AG09309 (cell line): ENCODE measurements around the gene SYNCRIP.

ENCODE experiments used
- DNase-seq: peaks from one replicate; pipeline ENCODE4 v3.0.0-alpha.2; 2010; ENCODE audit warnings: low read depth
- H3K4me3 ChIP-seq: 2 replicates; pipeline ENCODE4 v1.5.1; 2011; ENCODE audit warnings: mild to moderate bottlenecking, low read depth, low read length, moderate library complexity; ENCODE audit not compliant: control insufficient read depth
- TF ChIP-seq, protein P1 (sequence below): IDR thresholded peaks from 2 replicates; pipeline ENCODE4 v1.5.1; 2011; ENCODE audit warnings: mild to moderate bottlenecking, low read depth, low read length, inconsistent platforms; ENCODE audit not compliant: insufficient read depth, control insufficient read depth; ENCODE audit errors: missing control alignments

SYNCRIP gene

DNA sequence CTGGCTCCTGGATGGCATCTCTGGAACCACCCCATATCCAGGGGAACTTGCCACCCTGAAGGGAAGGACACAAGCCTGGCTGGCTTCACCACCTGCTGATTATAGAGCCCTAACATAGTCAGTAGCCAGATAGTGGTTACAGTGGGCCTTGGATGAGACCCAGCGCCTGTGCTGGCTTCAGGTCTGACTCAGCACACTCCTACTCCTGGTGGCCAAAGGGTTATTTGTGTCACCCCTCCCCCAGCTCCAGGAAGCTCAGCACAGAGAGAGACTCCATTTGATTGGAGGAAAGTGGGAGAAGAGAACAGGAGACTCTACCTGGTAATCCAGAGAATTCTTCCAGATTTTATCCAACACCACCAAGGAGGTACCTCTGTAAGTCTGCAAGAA lies 61.8 kb downstream of the SYNCRIP start:
- H3K4me3 ChIP-seq = no peak overlapping the region
- no peak for DNase-seq
- TF ChIP-seq, protein P1, sequence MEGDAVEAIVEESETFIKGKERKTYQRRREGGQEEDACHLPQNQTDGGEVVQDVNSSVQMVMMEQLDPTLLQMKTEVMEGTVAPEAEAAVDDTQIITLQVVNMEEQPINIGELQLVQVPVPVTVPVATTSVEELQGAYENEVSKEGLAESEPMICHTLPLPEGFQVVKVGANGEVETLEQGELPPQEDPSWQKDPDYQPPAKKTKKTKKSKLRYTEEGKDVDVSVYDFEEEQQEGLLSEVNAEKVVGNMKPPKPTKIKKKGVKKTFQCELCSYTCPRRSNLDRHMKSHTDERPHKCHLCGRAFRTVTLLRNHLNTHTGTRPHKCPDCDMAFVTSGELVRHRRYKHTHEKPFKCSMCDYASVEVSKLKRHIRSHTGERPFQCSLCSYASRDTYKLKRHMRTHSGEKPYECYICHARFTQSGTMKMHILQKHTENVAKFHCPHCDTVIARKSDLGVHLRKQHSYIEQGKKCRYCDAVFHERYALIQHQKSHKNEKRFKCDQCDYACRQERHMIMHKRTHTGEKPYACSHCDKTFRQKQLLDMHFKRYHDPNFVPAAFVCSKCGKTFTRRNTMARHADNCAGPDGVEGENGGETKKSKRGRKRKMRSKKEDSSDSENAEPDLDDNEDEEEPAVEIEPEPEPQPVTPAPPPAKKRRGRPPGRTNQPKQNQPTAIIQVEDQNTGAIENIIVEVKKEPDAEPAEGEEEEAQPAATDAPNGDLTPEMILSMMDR = no peak

DNA sequence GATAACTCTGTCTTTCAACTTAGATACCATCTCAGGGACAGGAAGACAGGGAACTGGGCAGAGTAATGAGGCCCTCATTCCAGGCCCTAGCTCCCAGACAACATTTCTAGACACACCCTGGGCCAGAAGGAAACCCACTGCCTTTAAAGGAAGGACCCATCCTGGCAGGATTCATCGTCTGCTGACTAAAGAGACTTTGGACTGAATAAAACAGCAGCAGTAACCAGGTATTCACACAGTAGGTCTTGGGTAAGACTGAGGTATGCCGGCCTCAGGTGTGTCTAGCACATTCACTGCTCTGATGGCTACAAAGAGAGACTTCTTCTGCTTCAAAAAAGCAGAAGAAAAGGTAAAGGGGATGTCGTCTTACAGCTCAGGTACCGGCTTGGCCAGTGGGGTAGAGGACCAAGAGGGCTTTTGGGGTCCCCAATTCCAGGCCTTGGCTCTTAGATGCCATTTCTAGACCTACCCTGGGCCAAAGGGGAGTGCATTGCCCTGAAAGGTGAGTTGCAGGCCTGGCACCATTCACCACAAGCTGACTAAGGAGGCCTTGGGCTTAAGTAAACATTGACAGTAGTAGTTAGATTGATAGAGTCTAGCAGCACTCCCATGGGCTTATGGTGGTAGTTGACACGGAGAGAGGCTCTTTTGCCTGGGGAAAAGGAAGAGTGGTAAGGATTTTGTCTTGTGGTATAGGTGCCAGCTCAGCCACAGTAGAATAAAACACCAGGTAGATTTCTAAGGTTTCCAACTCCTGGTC lies 62.4 kb downstream of the SYNCRIP start:
- H3K4me3 ChIP-seq = no peak overlapping the region
- no peak for DNase-seq
- TF ChIP-seq, protein P1 = no peak

DNA sequence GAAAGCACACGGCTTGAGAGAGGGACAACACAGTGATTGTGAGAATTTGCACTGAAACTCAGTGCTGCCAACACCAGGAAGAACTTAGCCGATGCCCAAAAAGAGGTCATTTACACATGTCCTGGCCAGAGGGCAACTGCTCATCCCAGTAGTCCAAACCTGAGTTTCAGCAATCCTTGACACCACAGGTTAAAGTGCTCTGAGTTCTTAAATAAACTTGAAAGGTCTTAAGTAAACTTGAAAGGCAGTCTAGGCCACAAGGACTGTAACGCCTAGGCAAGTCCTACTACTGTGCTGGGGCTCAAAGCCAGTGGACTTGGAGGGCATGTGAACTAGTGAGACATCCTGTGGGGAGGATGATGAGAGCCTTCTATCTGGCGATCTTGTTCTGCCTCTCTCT lies 63.1 kb downstream of the SYNCRIP start:
- H3K4me3 ChIP-seq = no peak overlapping the region
- no peak for DNase-seq
- TF ChIP-seq, protein P1 = no peak

- TF ChIP-seq, protein P1 = no peak
- DNase-seq = no peak
Measured at GRCh38 chr6:85576476-85576875, 66.2 kb downstream of the SYNCRIP start.

GRCh38 chr6:85574932-85575598 lies 67.6 kb downstream of the SYNCRIP start:
- no peak for DNase-seq
- TF ChIP-seq, protein P1 = no peak
- no peak overlapping the region for H3K4me3 ChIP-seq

More at GRCh38 chr6:85576476-85576875, 66.2 kb downstream of the SYNCRIP start:
- no peak overlapping the region for H3K4me3 ChIP-seq

- no peak for DNase-seq
- H3K4me3 ChIP-seq = no peak overlapping the region
- TF ChIP-seq, protein P1 = no peak
Measured at GRCh38 chr6:85569323-85569722, 73.4 kb downstream of the SYNCRIP start.
